ENCODE results near the gene IRF5. TPM values are rescaled to one million over a fixed set of nuclear protein-coding genes. Genes with fewer than 3 reads are reported as not detected.

The IRF5 gene
- total and polyA plus RNA-seq, 10 of the 15 experiments (the other 5 are each of a cell fraction or from before 2014, with no cell fraction given) = 5.4 to 90.3 (median 61.7) TPM

GRCh38 chr7:128944487-128945236, 6.9 kb downstream of the IRF5 start:
- ChIA-PET RAD21 (ENCODE audit: unreplicated experiment) (interaction anchor here (0.8 to 1.0 kb wide), 2 partner anchors 22 to 34 kb away, joined by 3 to 6 read pairs; partner anchors contain the start of gene KCP), CTCF (interaction anchor here (0.7 to 3.2 kb wide), 5 partner anchors 8 to 147 kb away, joined by 3 to 17 read pairs (median 6); no protein-coding TSS in a partner anchor), POLR2A (interaction anchor here (6.7 kb wide), 1 partner anchor 11 kb away, joined by 107 read pairs; no protein-coding TSS in a partner anchor), SMC1A (ENCODE audit: uncharacterized antibody, unreplicated experiment) (interaction anchor here (0.7 to 2.7 kb wide), 8 partner anchors 10 to 120 kb away, joined by 3 to 18 read pairs (median 3); partner anchors contain the start of gene KCP)
- in situ Hi-C loops (cut with MboI) (no loop called here), intact Hi-C loops (cut with micrococcal nuclease; ENCODE audit: unreplicated experiment) (no loop called here)
- H2AFZ ChIP-seq (ENCODE audit: control insufficient read depth, low read depth, low read length) = no peak overlapping the region
- ATAC-seq (no peak), DNase-seq (ENCODE audit: low read depth, low spot score) (no peak), FAIRE-seq (no peak)
- peaks cover 48% of the 10 kb centered on the region for H3K79me2 ChIP-seq (ENCODE audit: control insufficient read depth, insufficient read depth, low read length)
- TF ChIP-seq DPF2 (IDR thresholded peaks at IDR 0.05) (no peak), EZH2 (IDR thresholded peaks at IDR 0.05; ENCODE audit: borderline replicate concordance, control insufficient read depth, low read depth, low read length) (no peak), WRNIP1 (IDR thresholded peaks at IDR 0.05; ENCODE audit: borderline replicate concordance, low read depth, low read length) (no peak), NFYB (IDR thresholded peaks at IDR 0.05; ENCODE audit: insufficient read depth, low read depth, low read length) (no peak), CHD2 (IDR thresholded peaks at IDR 0.05; ENCODE audit: borderline replicate concordance, low read depth, low read length) (no peak), MXI1 (IDR thresholded peaks at IDR 0.05; ENCODE audit: low read depth, low read length) (no peak), ELK1 (IDR thresholded peaks at IDR 0.05; ENCODE audit: low read depth, low read length) (no peak), ZNF622 (IDR thresholded peaks at IDR 0.05) (no peak), TCF12 (IDR thresholded peaks at IDR 0.05; ENCODE audit: low read depth, low read length) (no peak), SMC3 (IDR thresholded peaks at IDR 0.05; ENCODE audit: borderline replicate concordance, low read length) (no peak), ATF2 (IDR thresholded peaks at IDR 0.05; ENCODE audit: low read length) (no peak), MEF2B (IDR thresholded peaks at IDR 0.05; ENCODE audit: partially characterized antibody, poor library complexity, severe bottlenecking) (no peak), HDAC6 (IDR thresholded peaks at IDR 0.05; ENCODE audit: unreplicated experiment) (no peak), ZSCAN29 (IDR thresholded peaks at IDR 0.05) (no peak)
- TF ChIP-seq, protein P1, sequence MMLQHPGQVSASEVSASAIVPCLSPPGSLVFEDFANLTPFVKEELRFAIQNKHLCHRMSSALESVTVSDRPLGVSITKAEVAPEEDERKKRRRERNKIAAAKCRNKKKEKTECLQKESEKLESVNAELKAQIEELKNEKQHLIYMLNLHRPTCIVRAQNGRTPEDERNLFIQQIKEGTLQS (IDR thresholded peaks at IDR 0.05; ENCODE audit: borderline replicate concordance, extremely low read depth, low read depth, low read length) = no peak
- TF ChIP-seq, protein P2, sequence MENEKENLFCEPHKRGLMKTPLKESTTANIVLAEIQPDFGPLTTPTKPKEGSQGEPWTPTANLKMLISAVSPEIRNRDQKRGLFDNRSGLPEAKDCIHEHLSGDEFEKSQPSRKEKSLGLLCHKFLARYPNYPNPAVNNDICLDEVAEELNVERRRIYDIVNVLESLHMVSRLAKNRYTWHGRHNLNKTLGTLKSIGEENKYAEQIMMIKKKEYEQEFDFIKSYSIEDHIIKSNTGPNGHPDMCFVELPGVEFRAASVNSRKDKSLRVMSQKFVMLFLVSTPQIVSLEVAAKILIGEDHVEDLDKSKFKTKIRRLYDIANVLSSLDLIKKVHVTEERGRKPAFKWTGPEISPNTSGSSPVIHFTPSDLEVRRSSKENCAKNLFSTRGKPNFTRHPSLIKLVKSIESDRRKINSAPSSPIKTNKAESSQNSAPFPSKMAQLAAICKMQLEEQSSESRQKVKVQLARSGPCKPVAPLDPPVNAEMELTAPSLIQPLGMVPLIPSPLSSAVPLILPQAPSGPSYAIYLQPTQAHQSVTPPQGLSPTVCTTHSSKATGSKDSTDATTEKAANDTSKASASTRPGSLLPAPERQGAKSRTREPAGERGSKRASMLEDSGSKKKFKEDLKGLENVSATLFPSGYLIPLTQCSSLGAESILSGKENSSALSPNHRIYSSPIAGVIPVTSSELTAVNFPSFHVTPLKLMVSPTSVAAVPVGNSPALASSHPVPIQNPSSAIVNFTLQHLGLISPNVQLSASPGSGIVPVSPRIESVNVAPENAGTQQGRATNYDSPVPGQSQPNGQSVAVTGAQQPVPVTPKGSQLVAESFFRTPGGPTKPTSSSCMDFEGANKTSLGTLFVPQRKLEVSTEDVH (IDR thresholded peaks at IDR 0.05; ENCODE audit: low read depth, partially characterized antibody) = no peak
- no peaks in the 10 kb centered on the region for H4K20me1 ChIP-seq (ENCODE audit: control insufficient read depth, insufficient read depth)
- H3K9me3 ChIP-seq (replicated peaks; ENCODE audit: control insufficient read depth, insufficient read depth, low read length) = no peaks in the 10 kb centered on the region
- peaks cover 40 to 42% of the 10 kb centered on the region in 2 experiments for H3K36me3 ChIP-seq (ENCODE audit: control insufficient read depth in 2 of 2, insufficient read depth in 2 of 2, low read length in 1 of 2)
- peaks cover 16% of the 10 kb centered on the region for H3K4me1 ChIP-seq (ENCODE audit: control insufficient read depth, insufficient read depth, low read length)
- 75% methylated on average over 7 of the region's 7 CpGs for WGBS (ENCODE audit: insufficient coverage, insufficient replicate concordance, low lambda C conversion rate, missing lambda C conversion rate)
- peak overlapping the region; percentile 37; the same call in 1 of the 2 replicates for H3K4me2 ChIP-seq (ENCODE audit: control insufficient read depth, insufficient read depth)
- no peak overlapping the region; the same call in 1 of the 2 replicates for H3K27ac ChIP-seq (ENCODE audit: control insufficient read depth, insufficient read depth)
- H3K27me3 ChIP-seq (replicated peaks in 1 of 2; ENCODE audit: control insufficient read depth in 2 of 2, insufficient read depth in 2 of 2, low read length in 1 of 2) = no peaks in the 10 kb centered on the region
- no peak overlapping the region for H3K9ac ChIP-seq (ENCODE audit: control insufficient read depth, insufficient read depth, low read length)
- TSS peak; percentile 6 for BruUV-seq (replicated peaks)
- H3K4me3 ChIP-seq = peak overlapping the region; percentile 32; the same call in 1 of the 2 replicates
